T-helper 1 cell treated with Interleukin-12 subunit alpha and Interleukin-12 subunit beta and Interleukin-4 antibody, amounts not matched to agents 30 μg/mL and 1 μg/mL, for 36 hours (primary cell): Measurements from ENCODE around the gene HYLS1.

Source experiments
- H3K27ac Mint-ChIP-seq: one replicate; pipeline ENCODE4 v1.8.0; 2021; ENCODE audit warnings: mild to moderate bottlenecking, mixed read lengths
- H3K27me3 Mint-ChIP-seq: one replicate; pipeline ENCODE4 v1.8.0; 2021; ENCODE audit warnings: low read depth, mixed read lengths
- H3K36me3 Mint-ChIP-seq: one replicate; pipeline ENCODE4 v1.8.0; 2021; ENCODE audit warnings: low read depth, mixed read lengths
- H3K4me1 Mint-ChIP-seq: one replicate; pipeline ENCODE4 v1.8.0; 2021; ENCODE audit warnings: low read depth, mixed read lengths
- H3K4me3 Mint-ChIP-seq: one replicate; pipeline ENCODE4 v1.8.0; 2021; ENCODE audit warnings: mild to moderate bottlenecking, moderate library complexity, mixed read lengths
- H3K9me3 Mint-ChIP-seq: one replicate; pipeline ENCODE4 v1.8.0; 2021; ENCODE audit warnings: mixed read lengths

The HYLS1 gene

GRCh38 chr11:125947419-125948277, 60.2 kb downstream of the HYLS1 start:
- H3K4me3 Mint-ChIP-seq: no peak overlapping the region
- no peaks in the 10 kb centered on the region for H3K9me3 Mint-ChIP-seq
- H3K27me3 Mint-ChIP-seq: no peaks in the 10 kb centered on the region
- H3K27ac Mint-ChIP-seq: no peak overlapping the region
- no peaks in the 10 kb centered on the region for H3K36me3 Mint-ChIP-seq
- H3K4me1 Mint-ChIP-seq: no peaks in the 10 kb centered on the region

GRCh38 chr11:125948278-125949051, 61.0 kb downstream of the HYLS1 start:
- Mint-ChIP-seq H3K9me3 (no peaks in the 10 kb centered on the region), H3K4me3 (no peak overlapping the region), H3K27ac (no peak overlapping the region), H3K36me3 (no peaks in the 10 kb centered on the region), H3K27me3 (no peaks in the 10 kb centered on the region), H3K4me1 (no peaks in the 10 kb centered on the region)

GRCh38 chr11:125949271-125950177, 62.1 kb downstream of the HYLS1 start:
- H3K36me3 Mint-ChIP-seq: no peaks in the 10 kb centered on the region
- H3K4me3 Mint-ChIP-seq: no peak overlapping the region
- no peaks in the 10 kb centered on the region for H3K9me3 Mint-ChIP-seq
- H3K27me3 Mint-ChIP-seq: no peaks in the 10 kb centered on the region
- no peak overlapping the region for H3K27ac Mint-ChIP-seq
- H3K4me1 Mint-ChIP-seq: no peaks in the 10 kb centered on the region

GRCh38 chr11:125950178-125950490, 62.7 kb downstream of the HYLS1 start:
- H3K4me1 Mint-ChIP-seq: no peaks in the 10 kb centered on the region
- no peaks in the 10 kb centered on the region for H3K36me3 Mint-ChIP-seq
- no peak overlapping the region for H3K27ac Mint-ChIP-seq

More at GRCh38 chr11:125950178-125950490, 62.7 kb downstream of the HYLS1 start:
- Mint-ChIP-seq H3K4me3 (no peak overlapping the region), H3K27me3 (no peaks in the 10 kb centered on the region), H3K9me3 (no peaks in the 10 kb centered on the region)
